Measurements from ENCODE around the gene CCDC154. TPM values are rescaled to one million over a fixed set of nuclear protein-coding genes. Genes with fewer than 3 reads are reported as not detected.

Gene CCDC154
- total and polyA plus RNA-seq, 2 experiments from 2014 or later, result 0.31 TPM; not detected in 1

GRCh38 chr16:1445518-1446203 lies 1.3 kb upstream of the CCDC154 start:
- H3K27me3 Mint-ChIP-seq (ENCODE audit: insufficient read depth, low read depth, poor library complexity), result peaks cover 7% of the 10 kb centered on the region
- Histone ChIP-seq H3K9me2 (ENCODE audit: insufficient read depth) (no peaks in the 10 kb centered on the region), H3K4me1 (ENCODE audit: insufficient read depth) (no peaks in the 10 kb centered on the region), H3K36me3 (ENCODE audit: insufficient read depth) (no peaks in the 10 kb centered on the region), H3K4me3 (no peak overlapping the region), H4K20me1 (replicated peaks; ENCODE audit: insufficient read depth) (no peaks in the 10 kb centered on the region), H3K27ac (ENCODE audit: low read depth) (no peak overlapping the region), H3K27me3 (ENCODE audit: insufficient read depth) (no peaks in the 10 kb centered on the region), H2AFZ (no peak overlapping the region), H3F3A (replicated peaks; ENCODE audit: low read depth) (no peaks in the 10 kb centered on the region), H3K79me2 (replicated peaks; ENCODE audit: insufficient read depth) (no peaks in the 10 kb centered on the region), H3K4me2 (no peak overlapping the region)
- H3K4me3 Mint-ChIP-seq, result no peak overlapping the region
- TF ChIP-seq, protein P1, sequence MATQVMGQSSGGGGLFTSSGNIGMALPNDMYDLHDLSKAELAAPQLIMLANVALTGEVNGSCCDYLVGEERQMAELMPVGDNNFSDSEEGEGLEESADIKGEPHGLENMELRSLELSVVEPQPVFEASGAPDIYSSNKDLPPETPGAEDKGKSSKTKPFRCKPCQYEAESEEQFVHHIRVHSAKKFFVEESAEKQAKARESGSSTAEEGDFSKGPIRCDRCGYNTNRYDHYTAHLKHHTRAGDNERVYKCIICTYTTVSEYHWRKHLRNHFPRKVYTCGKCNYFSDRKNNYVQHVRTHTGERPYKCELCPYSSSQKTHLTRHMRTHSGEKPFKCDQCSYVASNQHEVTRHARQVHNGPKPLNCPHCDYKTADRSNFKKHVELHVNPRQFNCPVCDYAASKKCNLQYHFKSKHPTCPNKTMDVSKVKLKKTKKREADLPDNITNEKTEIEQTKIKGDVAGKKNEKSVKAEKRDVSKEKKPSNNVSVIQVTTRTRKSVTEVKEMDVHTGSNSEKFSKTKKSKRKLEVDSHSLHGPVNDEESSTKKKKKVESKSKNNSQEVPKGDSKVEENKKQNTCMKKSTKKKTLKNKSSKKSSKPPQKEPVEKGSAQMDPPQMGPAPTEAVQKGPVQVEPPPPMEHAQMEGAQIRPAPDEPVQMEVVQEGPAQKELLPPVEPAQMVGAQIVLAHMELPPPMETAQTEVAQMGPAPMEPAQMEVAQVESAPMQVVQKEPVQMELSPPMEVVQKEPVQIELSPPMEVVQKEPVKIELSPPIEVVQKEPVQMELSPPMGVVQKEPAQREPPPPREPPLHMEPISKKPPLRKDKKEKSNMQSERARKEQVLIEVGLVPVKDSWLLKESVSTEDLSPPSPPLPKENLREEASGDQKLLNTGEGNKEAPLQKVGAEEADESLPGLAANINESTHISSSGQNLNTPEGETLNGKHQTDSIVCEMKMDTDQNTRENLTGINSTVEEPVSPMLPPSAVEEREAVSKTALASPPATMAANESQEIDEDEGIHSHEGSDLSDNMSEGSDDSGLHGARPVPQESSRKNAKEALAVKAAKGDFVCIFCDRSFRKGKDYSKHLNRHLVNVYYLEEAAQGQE (IDR thresholded peaks at IDR 0.05; ENCODE audit: unreplicated experiment), result no peak
- no peak for TF ChIP-seq JUNB (IDR thresholded peaks at IDR 0.05; ENCODE audit: unreplicated experiment)
- ATAC-seq, result no peak
- no peak overlapping the region for H3K27ac Mint-ChIP-seq
- DNase-seq (ENCODE audit: low spot score), result no peak
- H3K36me3 Mint-ChIP-seq (ENCODE audit: low read depth), result peaks cover 6% of the 10 kb centered on the region; the same call in 2 of the 3 replicates
- no peaks in the 10 kb centered on the region for H3K9me3 Mint-ChIP-seq
- H3K4me1 Mint-ChIP-seq, result no peaks in the 10 kb centered on the region

GRCh38 chr16:1444730-1445517 lies 568 bp upstream of the CCDC154 start:
- no peaks in the 10 kb centered on the region for H3K4me1 ChIP-seq (ENCODE audit: insufficient read depth)
- no peaks in the 10 kb centered on the region for H3F3A ChIP-seq (replicated peaks; ENCODE audit: low read depth)
- H3K27me3 Mint-ChIP-seq (ENCODE audit: insufficient read depth, low read depth, poor library complexity), result peaks cover 3% of the 10 kb centered on the region
- ATAC-seq, result no peak; the same call in 2 of the 3 replicates
- H3K9me2 ChIP-seq (ENCODE audit: insufficient read depth), result no peaks in the 10 kb centered on the region
- no peak overlapping the region for H2AFZ ChIP-seq
- H3K79me2 ChIP-seq (replicated peaks; ENCODE audit: insufficient read depth), result no peaks in the 10 kb centered on the region
- no peak overlapping the region for H3K27ac ChIP-seq (ENCODE audit: low read depth)
- no peaks in the 10 kb centered on the region for H3K27me3 ChIP-seq (ENCODE audit: insufficient read depth)
- no peaks in the 10 kb centered on the region for H4K20me1 ChIP-seq (replicated peaks; ENCODE audit: insufficient read depth)
- H3K4me3 ChIP-seq, result no peak overlapping the region
- no peaks in the 10 kb centered on the region; the same call in 2 of the 3 replicates for H3K36me3 Mint-ChIP-seq (ENCODE audit: low read depth)
- DNase-seq (ENCODE audit: low spot score), result no peak
- no peak overlapping the region for H3K4me3 Mint-ChIP-seq
- no peak overlapping the region for H3K27ac Mint-ChIP-seq
- no peak overlapping the region for H3K4me2 ChIP-seq
- H3K9me3 Mint-ChIP-seq, result no peaks in the 10 kb centered on the region
- no peaks in the 10 kb centered on the region for H3K36me3 ChIP-seq (ENCODE audit: insufficient read depth)
- no peaks in the 10 kb centered on the region for H3K4me1 Mint-ChIP-seq
- TF ChIP-seq CTCF (conservative IDR thresholded peaks at IDR 0.05; ENCODE audit: low read depth in 2 of 2) (no peak), ZNF114 (CRISPR knock-in tag; IDR thresholded peaks at IDR 0.05) (no peak), ZNF331 (CRISPR knock-in tag; IDR thresholded peaks at IDR 0.05; ENCODE audit: low read depth) (no peak), NANOG (IDR thresholded peaks at IDR 0.05; ENCODE audit: borderline replicate concordance) (no peak), EZH2phosphoT487 (IDR thresholded peaks at IDR 0.05; ENCODE audit: unreplicated experiment) (no peak), EZH2 (IDR thresholded peaks at IDR 0.05; ENCODE audit: low read depth, unreplicated experiment) (no peak), CREB1 (CRISPR knock-in tag; IDR thresholded peaks at IDR 0.05; ENCODE audit: low read depth) (no peak), STAT1 (IDR thresholded peaks at IDR 0.05; ENCODE audit: unreplicated experiment) (no peak), POLR2AphosphoS5 (IDR thresholded peaks at IDR 0.05; ENCODE audit: low read depth) (no peak), ETS1 (IDR thresholded peaks at IDR 0.05) (no peak), JUNB (IDR thresholded peaks at IDR 0.05; ENCODE audit: unreplicated experiment) (no peak)
- TF ChIP-seq, protein P1 (IDR thresholded peaks at IDR 0.05; ENCODE audit: unreplicated experiment), result no peak

Measured in GM23338 (cell line).